Stimulated activated naive CD4-positive, alpha-beta T cell (primary cell): Measurements from ENCODE around the gene ATG9A.
A peak's percentile ranks its signal among the peaks of the same experiment; 100 is the strongest.

Experiments used
- DNase-seq, 6 experiments: peaks; one replicate each; lab custom pipeline; 2025; lab: John Stamatoyannopoulos, UW

ATG9A gene

DNA sequence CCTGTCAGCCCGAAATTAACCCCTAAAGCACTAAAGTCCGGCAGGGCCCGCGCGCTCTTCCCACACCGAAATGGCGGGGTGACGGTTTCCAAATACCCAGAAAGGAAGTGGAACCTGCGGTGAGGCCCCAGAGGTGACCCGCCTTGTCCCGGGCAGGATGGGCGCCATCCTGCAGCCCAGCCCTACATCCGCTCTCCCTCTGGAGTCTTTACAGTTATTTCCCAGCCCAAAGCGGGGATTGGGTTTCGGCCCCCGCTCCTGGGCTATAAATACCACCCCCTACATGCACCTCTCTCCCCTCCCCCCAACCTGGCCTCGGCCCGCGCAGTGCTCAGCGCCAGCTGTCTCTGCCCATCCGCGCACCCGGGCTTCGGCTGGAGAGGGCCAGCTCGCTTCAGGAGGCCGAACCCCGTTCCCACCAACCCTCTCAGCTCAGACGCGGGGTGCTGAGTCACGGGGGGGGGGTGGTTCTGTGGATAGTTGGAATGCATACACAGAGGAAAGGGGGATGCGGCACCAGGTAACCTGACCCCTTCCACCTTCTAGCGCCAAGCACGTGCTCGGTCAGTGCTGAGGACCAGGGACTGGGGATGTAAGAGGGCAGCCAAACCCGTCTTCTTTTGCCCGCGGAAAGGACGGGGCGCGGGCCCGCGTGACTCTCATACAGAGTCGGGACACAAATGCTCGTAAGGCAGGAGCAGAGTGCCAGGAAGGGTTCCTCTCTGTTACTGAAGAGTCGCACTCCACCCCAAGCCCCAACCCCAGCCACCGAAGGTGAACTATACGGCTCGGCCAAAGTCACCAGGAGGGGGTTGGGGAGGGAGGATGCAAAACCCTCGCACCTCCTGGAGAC lies 23.7 kb upstream of the ATG9A start, which contains the start of gene TUBA4B:
TSS of gene TUBA4B (plus strand) at position 344 of the 853 bp plus-strand sequence. CDS start at position 509, 165 bp downstream.
- DNase-seq, result peak in 5 of 6 experiments; percentile 20 to 64 (median 46)

DNA sequence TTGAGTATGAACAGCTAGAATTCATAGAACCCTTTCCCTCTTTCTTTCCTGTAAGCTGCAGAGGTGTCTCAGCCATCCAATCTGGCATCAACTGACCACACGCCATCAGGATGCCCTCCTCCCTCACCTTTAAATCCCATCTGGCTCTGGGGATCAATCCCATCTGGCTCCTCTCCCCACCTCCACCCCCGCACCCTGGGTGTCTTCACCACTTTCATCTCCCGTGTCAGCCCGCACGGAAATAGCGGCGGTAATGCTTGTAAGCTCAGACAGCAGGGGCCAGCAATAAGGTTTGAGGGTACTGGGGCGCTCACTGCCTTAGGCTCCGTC lies 23.1 kb upstream of the ATG9A start:
- peak in 3 of 6 experiments; percentile 18 to 40 (median 32) for DNase-seq

DNA sequence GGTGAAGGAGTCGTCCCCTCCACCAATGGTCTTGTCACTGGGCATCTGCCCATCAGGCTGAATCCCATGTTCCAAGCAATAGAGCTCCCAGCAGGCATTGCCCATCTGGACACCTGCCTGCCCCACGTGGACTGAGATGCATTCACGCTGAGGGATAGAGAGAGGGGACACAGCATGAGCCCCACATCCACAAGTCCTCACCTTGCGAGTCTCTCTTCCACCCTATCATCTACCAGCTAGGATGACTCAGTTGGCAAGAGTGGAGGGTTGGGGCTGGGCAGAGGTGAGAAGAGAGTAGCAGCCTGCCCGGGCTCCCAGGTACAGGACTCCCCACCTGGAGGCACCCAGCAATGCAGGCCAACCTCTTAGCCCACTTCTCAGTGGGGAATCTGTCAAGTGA lies 22.6 kb upstream of the ATG9A start:
- DNase-seq, result no peak

DNA sequence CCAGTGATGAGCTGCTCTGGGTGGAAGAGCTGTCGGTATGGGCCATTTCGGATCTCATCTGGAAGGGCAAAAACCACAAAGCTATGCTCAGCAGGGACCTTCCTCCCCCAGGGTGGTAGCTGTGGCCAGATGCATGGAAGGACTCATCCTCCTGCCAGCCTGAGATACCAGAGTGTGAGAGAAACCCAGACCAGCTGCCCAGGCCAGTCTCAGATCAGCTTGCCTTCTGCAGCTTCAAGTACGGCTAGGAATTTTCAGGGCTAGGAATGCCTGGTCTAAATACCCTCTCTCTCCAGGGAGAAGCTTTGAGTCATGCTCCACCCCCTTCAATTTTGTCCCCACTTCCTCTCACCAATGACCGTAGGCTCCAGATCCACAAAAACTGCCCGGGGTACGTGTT lies 22.2 kb upstream of the ATG9A start:
- no peak for DNase-seq

DNA sequence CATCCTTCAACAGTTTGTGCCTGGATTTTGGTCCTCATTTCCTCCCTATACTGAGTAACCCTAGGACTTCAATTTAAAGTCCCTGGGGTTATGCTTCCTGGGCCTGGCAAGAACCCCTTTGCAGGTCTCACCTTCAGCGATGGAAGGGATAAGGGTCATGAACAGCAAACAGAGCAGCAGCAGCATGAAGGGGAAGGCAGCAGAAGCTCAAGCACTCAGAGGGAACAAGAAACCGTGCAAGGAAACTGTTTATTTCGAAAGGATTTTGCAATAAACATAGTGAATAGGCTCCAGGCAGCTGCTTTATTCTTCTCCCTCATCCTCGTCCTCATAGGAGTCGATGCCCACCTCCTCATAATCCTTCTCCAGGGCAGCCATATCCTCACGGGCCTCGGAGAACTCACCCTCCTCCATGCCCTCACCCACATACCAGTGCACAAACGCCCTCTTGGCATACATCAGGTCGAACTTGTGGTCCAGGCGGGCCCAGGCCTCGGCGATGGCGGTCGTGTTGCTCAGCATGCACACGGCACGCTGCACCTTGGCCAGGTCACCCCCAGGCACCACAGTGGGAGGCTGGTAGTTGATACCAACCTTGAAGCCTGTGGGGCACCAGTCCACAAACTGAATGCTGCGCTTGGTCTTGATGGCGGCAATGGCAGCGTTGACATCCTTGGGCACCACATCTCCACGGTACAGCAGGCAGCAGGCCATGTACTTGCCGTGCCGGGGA lies 20.8 kb upstream of the ATG9A start:
- peak in 1 of 6 experiments; percentile 39 for DNase-seq

DNA sequence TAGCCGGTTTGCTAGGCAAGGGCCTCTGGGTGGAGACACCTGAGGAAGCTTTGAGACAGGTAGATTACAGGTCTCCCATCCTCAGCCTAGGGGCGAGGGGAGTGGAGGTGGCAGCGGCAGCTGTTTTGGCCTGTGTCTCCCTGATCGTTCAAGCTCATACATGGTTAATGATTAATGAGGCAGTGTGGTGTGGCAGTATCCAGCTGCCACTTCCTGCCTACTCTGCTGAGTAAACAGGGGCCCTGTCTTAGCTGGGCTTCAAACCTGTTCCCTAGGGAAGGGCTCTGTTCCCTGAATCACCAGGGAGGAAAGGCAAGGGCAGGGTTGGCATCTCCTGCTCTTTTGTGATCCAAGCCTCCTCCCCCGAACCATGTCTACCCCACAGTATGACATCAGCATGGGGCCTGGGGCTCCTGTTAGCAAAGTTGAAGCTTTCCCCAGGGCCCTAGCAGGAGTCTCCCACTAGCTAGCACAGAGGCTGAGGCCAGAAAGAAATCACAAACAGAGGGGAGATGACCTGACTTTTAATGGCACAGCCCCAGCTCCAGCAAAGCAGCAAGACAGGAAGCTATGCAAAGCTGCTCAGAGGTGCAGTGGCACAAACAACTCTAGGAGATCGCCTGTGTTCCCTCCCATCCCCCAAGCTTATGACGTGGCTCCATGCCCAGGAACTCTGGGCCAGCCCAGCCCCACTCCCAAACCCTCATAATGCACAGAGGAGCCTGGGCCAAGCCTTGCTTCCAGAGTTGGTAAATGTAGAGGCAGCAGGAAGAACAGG lies 20.0 kb upstream of the ATG9A start:
- DNase-seq, result peak in 5 of 6 experiments; percentile 32 to 50 (median 41)

DNA sequence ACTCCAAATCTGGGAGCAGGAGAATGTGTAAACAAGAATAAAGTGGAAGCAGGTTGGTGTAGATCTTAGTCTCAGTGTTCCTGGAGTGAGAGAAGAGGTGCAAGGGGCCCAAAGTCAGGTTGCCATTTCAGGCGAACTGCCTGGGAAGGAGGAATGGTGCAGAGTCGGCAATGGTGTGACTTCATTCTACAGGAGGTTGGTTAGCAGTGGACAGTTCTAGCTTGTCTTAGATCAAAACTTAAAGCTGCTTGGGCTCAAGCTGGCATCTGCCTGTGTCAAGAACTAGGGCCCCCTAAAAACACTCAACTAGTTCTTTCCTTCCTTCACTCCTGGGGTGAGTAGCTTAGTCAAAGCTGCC lies 19.4 kb upstream of the ATG9A start:
- no peak for DNase-seq

DNA sequence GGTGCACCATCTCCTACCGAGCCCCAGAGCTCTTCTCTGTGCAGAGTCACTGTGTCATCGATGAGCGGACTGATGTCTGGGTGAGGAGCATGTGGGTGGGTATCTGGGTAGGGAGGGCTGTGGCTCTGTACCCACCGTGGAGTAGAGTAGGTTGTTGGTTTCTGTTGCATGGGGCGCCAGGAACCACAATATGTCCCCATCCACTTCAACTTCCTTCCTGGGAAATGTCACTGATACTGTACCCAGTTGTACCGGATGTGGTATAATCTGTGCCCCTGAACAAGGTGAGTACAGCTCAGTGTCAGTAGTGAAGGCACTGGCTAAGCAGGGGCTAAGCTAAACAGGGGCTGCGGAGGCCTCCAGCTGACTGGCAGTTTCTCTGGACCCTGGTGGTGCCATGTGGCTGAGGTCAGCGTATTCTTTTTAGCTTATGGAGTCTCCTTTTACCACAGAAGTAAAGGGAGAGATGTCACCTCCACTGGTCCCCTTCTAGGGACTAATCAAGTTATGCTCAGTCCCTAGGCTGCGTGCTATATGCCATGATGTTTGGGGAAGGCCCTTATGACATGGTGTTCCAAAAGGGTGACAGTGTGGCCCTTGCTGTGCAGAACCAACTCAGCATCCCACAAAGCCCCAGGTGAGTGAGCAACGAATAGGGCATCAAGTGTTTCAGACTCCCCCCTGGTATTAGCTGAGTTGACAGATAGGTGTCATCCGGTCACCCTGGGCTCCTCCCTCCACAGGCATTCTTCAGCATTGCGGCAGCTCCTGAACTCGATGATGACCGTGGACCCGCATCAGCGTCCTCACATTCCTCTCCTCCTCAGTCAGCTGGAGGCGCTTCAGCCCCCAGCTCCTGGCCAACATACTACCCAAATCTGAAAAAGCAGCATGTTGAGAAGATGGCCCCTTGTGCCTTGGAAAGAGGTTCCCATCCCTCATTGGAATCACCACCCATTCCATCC lies 18.5 kb upstream of the ATG9A start:
- DNase-seq, result peak; percentile 25 to 82 (median 57)

DNA sequence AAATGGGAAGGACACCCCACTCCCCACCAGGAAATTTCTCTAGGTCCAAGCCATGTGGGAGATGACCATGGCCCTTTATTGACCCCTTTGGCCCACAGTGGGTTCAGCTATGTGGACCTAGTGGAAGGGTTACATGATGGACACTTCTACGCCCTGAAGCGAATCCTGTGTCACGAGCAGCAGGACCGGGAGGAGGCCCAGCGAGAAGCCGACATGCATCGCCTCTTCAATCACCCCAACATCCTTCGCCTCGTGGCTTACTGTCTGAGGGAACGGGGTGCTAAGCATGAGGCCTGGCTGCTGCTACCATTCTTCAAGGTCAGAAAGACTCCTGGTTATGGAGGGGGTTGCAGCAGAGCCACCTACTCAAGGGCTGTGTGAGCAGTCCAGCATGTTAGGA lies 17.1 kb upstream of the ATG9A start:
- DNase-seq, result no peak

DNA sequence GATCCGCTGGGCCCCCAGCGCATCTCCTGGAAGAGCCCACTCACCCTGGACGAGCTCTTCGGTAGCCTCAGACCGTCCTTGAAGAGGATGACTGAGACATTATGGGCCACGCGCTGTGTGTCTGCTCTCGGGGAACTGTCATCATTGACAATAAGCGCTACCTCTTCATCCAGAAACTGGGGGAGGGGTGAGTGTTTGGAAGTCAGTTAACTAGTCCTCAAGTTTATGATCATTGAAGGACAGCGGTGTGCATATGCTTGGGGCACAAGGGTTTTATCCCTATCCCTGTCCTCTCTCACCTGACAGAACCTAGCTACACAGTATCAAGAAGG lies 16.4 kb upstream of the ATG9A start:
- peak in 1 of 6 experiments; percentile 31 for DNase-seq

DNA sequence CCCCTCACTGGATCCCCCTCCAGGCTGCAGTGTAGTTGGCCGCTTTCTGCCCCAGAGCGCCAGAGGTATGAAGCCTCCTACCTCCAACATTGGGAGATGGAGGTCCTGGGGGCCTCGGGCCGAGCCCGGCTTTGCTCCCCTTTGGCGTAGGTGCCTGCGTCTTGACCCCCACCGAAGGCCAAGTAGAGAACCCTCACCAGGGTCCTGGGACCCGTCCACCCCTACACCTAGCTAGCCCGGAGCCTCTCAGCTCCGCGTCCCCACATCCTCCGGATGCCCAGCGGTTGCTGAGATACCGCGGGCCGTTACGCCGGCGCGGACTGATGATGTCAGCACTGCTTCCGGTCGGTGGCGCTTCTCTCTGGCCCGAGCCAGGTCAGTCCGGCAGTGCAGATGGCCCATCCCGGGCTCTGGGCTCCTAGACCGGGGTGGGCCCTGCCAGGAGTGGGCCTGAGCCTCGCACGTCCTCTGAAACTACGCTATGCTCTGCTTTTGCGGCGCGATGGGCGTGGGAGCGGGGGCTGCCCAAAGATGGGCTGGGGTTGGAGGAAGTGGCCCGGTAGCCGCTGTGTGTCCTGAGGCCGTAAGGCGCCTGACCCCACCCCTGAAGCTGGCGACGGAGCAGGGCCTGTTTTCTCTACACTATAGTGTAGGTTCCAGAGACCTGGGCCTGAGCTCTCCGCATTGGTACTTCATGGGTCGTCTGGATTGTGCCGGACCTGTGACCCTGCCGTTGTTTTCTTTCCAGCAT lies 15.9 kb upstream of the ATG9A start, which contains the start of the genes GLB1L and STK16:
TSS of gene GLB1L (minus strand) at position 297 of the 751 bp plus-strand sequence. CDS start 1,871 bp downstream, outside the sequence.
TSS of gene STK16 (plus strand) at position 332 of the 751 bp plus-strand sequence. CDS start 521 bp downstream, outside the sequence.
- peak; percentile 67 to 89 (median 76) for DNase-seq

DNA sequence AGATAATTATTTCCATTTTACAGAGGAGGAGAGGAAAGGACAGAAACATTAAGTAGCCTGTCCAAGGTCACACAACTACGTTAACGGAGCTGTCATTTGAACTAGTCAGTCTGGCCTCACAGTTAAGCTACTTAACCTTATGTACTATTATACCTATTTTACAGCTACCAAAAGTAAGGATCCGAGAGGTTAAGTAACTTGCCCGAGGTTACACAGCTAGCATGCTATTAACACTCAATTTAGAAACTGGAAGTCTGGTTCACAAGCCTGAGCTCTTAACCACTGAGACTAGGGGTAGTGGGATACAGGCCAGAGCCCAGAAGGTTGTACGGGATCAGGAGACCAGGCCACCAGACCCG lies 15.3 kb upstream of the ATG9A start:
- DNase-seq, result no peak

DNA sequence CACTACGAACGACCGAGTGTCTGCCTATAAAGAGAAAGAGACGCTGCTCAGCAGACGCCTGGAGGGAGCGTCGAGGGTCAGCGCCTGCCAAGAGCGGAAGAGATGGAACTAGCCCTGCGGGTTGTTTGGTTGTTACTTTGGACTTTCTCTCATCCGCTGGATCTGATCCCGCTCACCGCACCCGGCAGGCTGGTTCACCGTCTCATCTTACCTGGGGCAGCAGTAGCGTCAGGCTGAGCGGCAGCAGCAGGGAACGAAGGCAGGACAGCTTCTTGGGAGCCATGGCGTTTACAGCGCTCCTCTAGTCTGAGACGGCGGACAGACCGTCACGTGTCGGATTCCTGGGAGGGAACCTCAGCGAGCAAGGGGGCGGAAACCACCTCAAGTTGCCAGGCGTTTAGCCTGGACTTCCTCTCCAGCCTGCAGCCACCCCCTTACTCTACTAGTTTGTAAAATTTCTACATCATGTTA lies 13.9 kb upstream of the ATG9A start:
- DNase-seq, result no peak

DNA sequence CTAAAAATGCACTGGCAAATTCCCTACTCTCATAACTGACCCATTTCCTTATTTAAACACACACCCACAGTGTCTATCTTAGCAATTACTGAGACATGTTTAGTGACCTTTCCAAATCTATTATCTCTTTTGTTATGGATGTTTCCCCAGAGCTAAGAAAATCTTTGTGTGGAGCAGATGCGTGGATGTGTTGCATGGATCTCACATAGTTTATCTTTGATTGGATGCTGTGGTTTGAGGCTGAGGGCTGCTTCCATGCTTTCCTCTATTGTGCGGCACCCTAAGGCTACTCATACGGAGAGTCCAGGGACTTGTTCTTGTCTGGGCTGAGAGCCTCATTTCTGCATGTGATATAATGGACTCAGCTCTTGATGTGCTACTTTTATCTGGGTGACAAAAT lies 4.9 kb upstream of the ATG9A start:
- no peak for DNase-seq

DNA sequence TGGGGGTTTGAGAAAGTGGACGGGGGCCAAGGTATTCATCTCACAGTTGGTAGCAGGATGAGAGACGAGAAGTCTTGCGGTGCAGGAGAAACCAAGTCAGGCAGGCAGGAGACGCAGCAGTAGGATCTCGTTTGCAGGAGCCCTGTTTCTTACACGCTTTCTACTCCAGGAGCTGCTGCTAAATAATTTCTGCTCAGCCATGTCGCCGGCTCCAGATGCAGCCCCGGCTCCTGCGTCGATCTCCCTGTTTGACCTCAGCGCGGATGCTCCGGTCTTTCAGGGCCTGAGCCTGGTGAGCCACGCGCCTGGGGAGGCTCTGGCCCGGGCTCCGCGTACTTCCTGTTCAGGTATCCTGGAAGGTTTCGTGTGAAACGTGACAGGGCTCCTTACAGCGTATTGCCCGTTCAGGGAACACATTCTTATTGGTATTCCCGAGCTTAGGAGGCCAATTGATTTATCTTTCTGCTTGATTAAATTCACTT lies 664 bp upstream of the ATG9A start:
- DNase-seq, result peak in 3 of 6 experiments; percentile 37 to 60 (median 53)

DNA sequence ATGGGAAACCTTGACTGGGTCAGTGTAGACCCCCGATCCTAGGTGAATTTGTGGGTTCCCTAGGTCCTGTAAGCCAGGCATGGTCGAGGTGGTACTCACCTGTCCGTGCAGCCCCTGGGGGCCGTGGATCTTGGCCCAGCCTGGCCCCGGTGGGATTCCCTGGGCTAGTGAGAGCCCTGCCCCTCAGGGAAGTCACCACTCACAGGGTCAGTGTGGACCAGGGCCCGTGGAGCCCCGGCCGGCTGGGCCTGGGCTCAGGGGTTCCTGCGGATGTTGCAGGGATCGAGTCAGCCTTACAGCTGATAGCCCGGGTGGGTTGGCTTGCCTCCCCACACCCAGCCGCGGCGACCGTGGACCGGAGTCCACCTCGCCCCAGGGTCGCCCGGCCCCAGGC lies 528 bp downstream of the ATG9A start:
- DNase-seq, result peak in 1 of 6 experiments; percentile 46

DNA sequence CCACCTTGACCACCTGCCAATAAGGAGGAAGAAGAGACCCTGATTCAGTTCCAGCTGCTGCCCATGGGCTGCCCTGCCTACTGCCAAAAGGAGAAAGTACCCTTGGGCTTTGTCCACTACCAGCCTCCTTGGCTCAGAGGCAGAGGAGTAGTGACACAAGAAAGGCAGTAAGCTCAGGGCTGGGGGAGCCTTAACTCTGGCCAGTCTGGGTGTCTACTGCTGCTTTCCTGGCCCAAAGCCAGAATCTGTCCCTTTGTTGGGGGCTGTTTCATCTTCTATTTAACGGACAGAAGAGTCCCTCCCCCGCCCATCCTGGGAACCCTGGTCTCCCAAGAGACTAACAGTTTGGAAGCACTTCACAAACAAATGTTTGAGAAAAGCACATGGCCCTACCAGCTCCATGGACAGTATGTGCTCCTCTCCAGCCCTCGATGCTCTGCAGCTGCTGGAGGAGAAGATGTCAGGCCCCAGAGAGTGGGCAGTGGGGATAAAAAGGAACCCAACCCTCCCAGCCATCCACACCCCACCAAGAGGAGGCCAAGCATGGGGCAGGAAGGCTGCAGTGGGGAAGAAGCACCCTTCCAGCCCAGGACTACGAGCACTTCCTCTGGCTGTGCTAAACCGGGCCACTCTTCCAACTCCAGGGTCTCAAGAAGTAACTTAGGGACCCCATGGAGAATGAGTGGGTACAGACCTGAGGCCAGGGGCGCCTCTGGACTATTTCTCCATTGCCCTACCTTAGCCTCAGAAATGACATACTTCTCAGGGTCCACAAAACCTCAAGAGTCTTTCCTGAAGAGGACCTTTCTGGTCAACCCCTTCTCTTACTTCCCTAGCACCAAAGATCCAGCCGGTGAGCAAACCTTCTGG lies 1.2 kb downstream of the ATG9A start:
- peak in 1 of 6 experiments; percentile 7 for DNase-seq

DNA sequence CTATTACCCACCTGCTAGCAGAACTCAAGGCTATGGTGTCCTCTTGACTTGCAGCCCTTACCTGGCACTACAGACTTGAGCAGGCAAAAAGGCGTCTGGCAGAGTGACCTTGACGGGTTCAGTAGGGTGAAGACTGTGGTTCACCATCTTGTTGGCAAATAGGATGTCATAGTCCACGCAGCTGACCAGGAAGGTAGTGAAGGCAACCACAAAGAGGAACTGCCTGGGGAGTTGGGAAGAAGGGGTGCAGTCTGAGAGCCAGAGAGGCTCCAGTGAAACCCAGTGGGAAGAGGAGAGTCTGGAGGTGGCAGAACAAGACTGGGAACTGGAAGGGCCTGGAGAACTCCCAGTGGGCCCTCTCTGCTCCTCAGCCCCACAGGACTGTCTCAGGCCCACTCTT lies 4.1 kb downstream of the ATG9A start:
- DNase-seq, result no peak
